Right cardiac atrium (tissue), 5 donors: Measurements from ENCODE around the gene KMT2A. TPM values are rescaled to one million over a fixed set of nuclear protein-coding genes. Genes with fewer than 3 reads are reported as not detected.
A peak's percentile ranks its signal among the peaks of the same experiment; 100 is the strongest.
"Not testable (repeated sequence)": the region's sequence is repeated elsewhere in the genome, so short reads cannot be mapped to it uniquely, and the experiment has no call there.

ENCODE experiments used
- ATAC-seq, 2 donors: fragments of 200-7000 bp; cut with Tn5 transposase; one replicate each; pipeline versions ENCODE4 v1.8.0 to v1.9.1; 2020; ENCODE audit warnings: moderate library complexity in 2 of 2, mild to moderate bottlenecking in 1 of 2
- DNase-seq, 3 donors: peaks; one replicate each; pipeline ENCODE4 v3.0.0-alpha.2; 2020
- H3K27ac ChIP-seq: one replicate; pipeline ENCODE4 v1.5.1; 2013; ENCODE audit warnings: mild to moderate bottlenecking, low read length, control low read depth, moderate library complexity
- H3K27me3 ChIP-seq: one replicate; pipeline ENCODE4 v1.6.1; 2013; ENCODE audit not compliant: control insufficient read depth, insufficient read depth
- H3K4me1 ChIP-seq: one replicate; pipeline ENCODE4 v1.6.1; 2013; ENCODE audit warnings: low read length; ENCODE audit not compliant: control insufficient read depth, insufficient read depth
- H3K4me3 ChIP-seq: one replicate; pipeline ENCODE4 v1.5.1; 2013; ENCODE audit warnings: low read length, control low read depth
- H3K9me3 ChIP-seq: one replicate; pipeline ENCODE4 v1.6.1; 2013; ENCODE audit warnings: low read length; ENCODE audit not compliant: control insufficient read depth
- WGBS: extraction: QIAGEN DNeasy Blood & Tissue Kit; methylation state at CpG from one replicate; pipeline ENCODE4 v1.1.7; 2013; 5-methylcytosine and 5-hydroxymethylcytosine counted together
- intact Hi-C, 4 donors: fragments of 100-400 bp; cut with DNase I; formaldehyde crosslinking; loops; one replicate each; pipeline versions ENCODE4 v1.11.0 to v1.14.0; 2022 to 2023
- polyA plus RNA-seq: library from polyadenylated mRNA; stranded (reverse); fragments of 200-250 nt; gene quantifications from one replicate; pipeline ENCODE4 v1.2.3, GENCODE V29; 2013
- total RNA-seq, 4 donors: library from RNA; stranded (reverse); fragmentation: NEBNext Ultra II Directional; extraction: Animal tissue kit (Norgen Biotek cat#: 25700); gene quantifications; one replicate each; pipeline ENCODE4 v1.2.1, GENCODE V29; 2021
- donor health status: healthy with polysubstance abuse.
- donor health status: DM: no; HTN: yes; CAD: no.
- donor health status: DM: no; HTN: no; CAD: no.
- donor health status: DM: no; HTN: yes; CAD: no; lungs with severe emphysema.
- donor health status: DM: yes; HTN: yes; CAD: no.

KMT2A gene
- total and polyA plus RNA-seq, 5 donors = 9.1 to 32.7 (median 27.3) TPM

GRCh38 chr11:118411530-118411929, 24.8 kb upstream of the KMT2A start:
- Histone ChIP-seq H3K27ac (no peak overlapping the region), H3K4me3 (no peak overlapping the region), H3K4me1 (peaks cover 4% of the 10 kb centered on the region), H3K27me3 (no peaks in the 10 kb centered on the region), H3K9me3 (no peaks in the 10 kb centered on the region)
- DNase-seq (no peak), ATAC-seq (no peak)
- WGBS = 95% methylated on average over 4 of the region's 4 CpGs
- intact Hi-C loops = no loop called here

- H3K4me1 ChIP-seq = peaks cover 1% of the 10 kb centered on the region
- H3K27ac ChIP-seq = no peak overlapping the region
- WGBS = 80% methylated on average over 1 of the region's 1 CpG
- no peak overlapping the region for H3K4me3 ChIP-seq
- H3K9me3 ChIP-seq = no peaks in the 10 kb centered on the region
- no peaks in the 10 kb centered on the region for H3K27me3 ChIP-seq
- no peak for ATAC-seq
- no peak for DNase-seq
- intact Hi-C loops = no loop called here
Observed at GRCh38 chr11:118412921-118413320, 23.4 kb upstream of the KMT2A start.

- DNase-seq = no peak
- H3K4me1 ChIP-seq = peaks cover 1% of the 10 kb centered on the region
- H3K4me3 ChIP-seq = no peak overlapping the region
- intact Hi-C loops = no loop called here
- WGBS = 68% methylated on average over 8 of the region's 8 CpGs
- H3K27ac ChIP-seq = no peak overlapping the region
- H3K9me3 ChIP-seq = no peaks in the 10 kb centered on the region
- H3K27me3 ChIP-seq = no peaks in the 10 kb centered on the region
- no peak for ATAC-seq
Observed at GRCh38 chr11:118415062-118415738, 21.1 kb upstream of the KMT2A start.

- Histone ChIP-seq H3K9me3 (no peaks in the 10 kb centered on the region), H3K4me1 (peaks cover 1% of the 10 kb centered on the region), H3K27me3 (no peaks in the 10 kb centered on the region), H3K4me3 (no peak overlapping the region), H3K27ac (no peak overlapping the region)
- intact Hi-C loops = no loop called here
- ATAC-seq = peak; percentile 25 to 49
- peak in 1 of 3 donors; percentile 28 for DNase-seq
Observed at GRCh38 chr11:118415739-118416068, 20.6 kb upstream of the KMT2A start.

- H3K4me3 ChIP-seq, H3K27me3 ChIP-seq, ATAC-seq, intact Hi-C loops, H3K4me1 ChIP-seq, H3K27ac ChIP-seq, H3K9me3 ChIP-seq, DNase-seq: not testable (repeated sequence)
Observed at GRCh38 chr11:118416900-118417299, 19.4 kb upstream of the KMT2A start.

- Histone ChIP-seq H3K27ac (no peak overlapping the region), H3K4me1 (peaks cover 1% of the 10 kb centered on the region), H3K4me3 (no peak overlapping the region), H3K9me3 (no peaks in the 10 kb centered on the region), H3K27me3 (no peaks in the 10 kb centered on the region)
- intact Hi-C loops = no loop called here
- 83% methylated on average over 4 of the region's 4 CpGs for WGBS
- DNase-seq = no peak
- ATAC-seq = no peak
Observed at GRCh38 chr11:118417801-118418200, 18.5 kb upstream of the KMT2A start.

GRCh38 chr11:118418766-118419165, 17.5 kb upstream of the KMT2A start:
- no peak overlapping the region for H3K27ac ChIP-seq
- no peak overlapping the region for H3K4me3 ChIP-seq
- intact Hi-C loops = no loop called here
- H3K4me1 ChIP-seq = peaks cover 1% of the 10 kb centered on the region
- H3K9me3 ChIP-seq = no peaks in the 10 kb centered on the region
- 81% methylated on average over 5 of the region's 5 CpGs for WGBS
- no peak for ATAC-seq
- no peaks in the 10 kb centered on the region for H3K27me3 ChIP-seq
- DNase-seq = no peak

GRCh38 chr11:118427707-118428106, 8.6 kb upstream of the KMT2A start:
- no peak for ATAC-seq
- no peaks in the 10 kb centered on the region for H3K9me3 ChIP-seq
- no peak overlapping the region for H3K27ac ChIP-seq
- 8% methylated on average over 1 of the region's 1 CpG for WGBS
- no peak for DNase-seq
- no peaks in the 10 kb centered on the region for H3K4me1 ChIP-seq
- H3K27me3 ChIP-seq = no peaks in the 10 kb centered on the region
- H3K4me3 ChIP-seq = no peak overlapping the region
- intact Hi-C loops = no loop called here

GRCh38 chr11:118430956-118431355, 5.3 kb upstream of the KMT2A start:
- H3K27ac ChIP-seq = no peak overlapping the region
- no peak overlapping the region for H3K4me3 ChIP-seq
- ATAC-seq = no peak
- DNase-seq = no peak
- H3K27me3 ChIP-seq = no peaks in the 10 kb centered on the region
- no peaks in the 10 kb centered on the region for H3K4me1 ChIP-seq
- no peaks in the 10 kb centered on the region for H3K9me3 ChIP-seq
- 68% methylated on average over 2 of the region's 2 CpGs for WGBS
- intact Hi-C loops = no loop called here

- 7% methylated on average over 9 of the region's 9 CpGs for WGBS
- H3K27ac ChIP-seq = no peak overlapping the region
- peak overlapping the region; percentile 84 for H3K4me3 ChIP-seq
- intact Hi-C loops = no loop called here
- no peak for ATAC-seq
- no peaks in the 10 kb centered on the region for H3K9me3 ChIP-seq
- no peak for DNase-seq
- no peaks in the 10 kb centered on the region for H3K4me1 ChIP-seq
- H3K27me3 ChIP-seq = no peaks in the 10 kb centered on the region
Observed at GRCh38 chr11:118434123-118434552, 2.2 kb upstream of the KMT2A start.

- H3K4me1 ChIP-seq = no peaks in the 10 kb centered on the region
- peak; percentile 1 to 2 for ATAC-seq
- intact Hi-C loops = loop anchor here in 1 of 4 donors (5.0 kb wide), 1 partner anchor 32 kb away; the partner anchor contains the start of gene ATP5MG
- H3K4me3 ChIP-seq = peak overlapping the region; percentile 84
- peak in 2 of 3 donors; percentile 60 for DNase-seq
- WGBS = under 1% methylated on average over 39 of the region's 39 CpGs
- H3K9me3 ChIP-seq = no peaks in the 10 kb centered on the region
- no peaks in the 10 kb centered on the region for H3K27me3 ChIP-seq
- no peak overlapping the region for H3K27ac ChIP-seq
Observed at GRCh38 chr11:118434553-118435289, 1.6 kb upstream of the KMT2A start.
